GM12864 (cell line): Measurements from ENCODE around the gene IL31.

Experiments used
- DNase-seq: peaks from one replicate; pipeline ENCODE4 v3.0.0-alpha.2; 2011; ENCODE audit warnings: low read depth
- H3K4me3 ChIP-seq: 2 replicates; pipeline ENCODE4 v1.5.1; 2011; ENCODE audit warnings: mild to moderate bottlenecking, low read depth, low read length, control low read depth
- TF ChIP-seq, protein P1 (sequence below): IDR thresholded peaks from 2 replicates; pipeline ENCODE4 v1.5.1; 2011; ENCODE audit warnings: low read depth, mild to moderate bottlenecking, moderate library complexity, low read length, control low read depth, inconsistent platforms; ENCODE audit errors: missing control alignments

IL31 gene

DNA sequence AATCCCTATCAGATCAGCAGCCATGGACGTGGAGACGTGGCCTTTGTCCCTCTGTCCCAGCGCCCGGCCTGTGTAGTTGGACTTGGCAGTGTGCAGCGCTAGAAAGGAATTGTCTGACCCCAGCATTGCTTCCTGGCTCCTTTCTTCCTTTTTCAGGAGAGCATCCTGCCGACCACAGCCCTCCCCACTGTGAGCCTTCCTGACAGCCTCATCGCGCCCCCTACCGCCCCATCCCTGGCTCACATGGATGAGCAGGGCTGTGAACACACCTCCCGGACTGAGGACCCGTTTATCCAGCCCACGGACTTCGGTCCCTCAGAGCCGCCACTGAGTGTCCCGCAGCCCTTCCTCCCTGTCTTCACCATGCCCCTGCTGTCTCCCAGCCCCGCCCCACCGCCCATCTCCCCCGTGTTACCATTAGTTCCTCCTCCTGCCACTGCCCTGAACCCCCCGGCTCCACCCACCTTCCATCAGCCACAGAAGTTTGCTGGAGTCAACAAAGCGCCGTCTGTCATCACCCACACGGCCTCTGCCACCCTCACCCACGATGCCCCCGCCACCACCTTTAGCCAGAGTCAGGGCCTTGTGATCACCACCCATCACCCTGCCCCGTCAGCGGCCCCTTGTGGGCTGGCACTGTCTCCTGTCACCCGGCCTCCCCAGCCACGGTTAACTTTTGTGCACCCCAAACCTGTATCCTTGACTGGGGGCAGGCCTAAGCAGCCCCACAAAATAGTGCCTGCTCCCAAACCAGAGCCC, 40.6 kb downstream of the IL31 start:
- TF ChIP-seq, protein P1, sequence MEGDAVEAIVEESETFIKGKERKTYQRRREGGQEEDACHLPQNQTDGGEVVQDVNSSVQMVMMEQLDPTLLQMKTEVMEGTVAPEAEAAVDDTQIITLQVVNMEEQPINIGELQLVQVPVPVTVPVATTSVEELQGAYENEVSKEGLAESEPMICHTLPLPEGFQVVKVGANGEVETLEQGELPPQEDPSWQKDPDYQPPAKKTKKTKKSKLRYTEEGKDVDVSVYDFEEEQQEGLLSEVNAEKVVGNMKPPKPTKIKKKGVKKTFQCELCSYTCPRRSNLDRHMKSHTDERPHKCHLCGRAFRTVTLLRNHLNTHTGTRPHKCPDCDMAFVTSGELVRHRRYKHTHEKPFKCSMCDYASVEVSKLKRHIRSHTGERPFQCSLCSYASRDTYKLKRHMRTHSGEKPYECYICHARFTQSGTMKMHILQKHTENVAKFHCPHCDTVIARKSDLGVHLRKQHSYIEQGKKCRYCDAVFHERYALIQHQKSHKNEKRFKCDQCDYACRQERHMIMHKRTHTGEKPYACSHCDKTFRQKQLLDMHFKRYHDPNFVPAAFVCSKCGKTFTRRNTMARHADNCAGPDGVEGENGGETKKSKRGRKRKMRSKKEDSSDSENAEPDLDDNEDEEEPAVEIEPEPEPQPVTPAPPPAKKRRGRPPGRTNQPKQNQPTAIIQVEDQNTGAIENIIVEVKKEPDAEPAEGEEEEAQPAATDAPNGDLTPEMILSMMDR, result no peak
- H3K4me3 ChIP-seq, result no peak overlapping the region
- no peak for DNase-seq

GRCh38 chr12:122130150-122130549, 43.9 kb downstream of the IL31 start:
- DNase-seq, result no peak
- TF ChIP-seq, protein P1, result no peak
- H3K4me3 ChIP-seq, result no peak overlapping the region

DNA sequence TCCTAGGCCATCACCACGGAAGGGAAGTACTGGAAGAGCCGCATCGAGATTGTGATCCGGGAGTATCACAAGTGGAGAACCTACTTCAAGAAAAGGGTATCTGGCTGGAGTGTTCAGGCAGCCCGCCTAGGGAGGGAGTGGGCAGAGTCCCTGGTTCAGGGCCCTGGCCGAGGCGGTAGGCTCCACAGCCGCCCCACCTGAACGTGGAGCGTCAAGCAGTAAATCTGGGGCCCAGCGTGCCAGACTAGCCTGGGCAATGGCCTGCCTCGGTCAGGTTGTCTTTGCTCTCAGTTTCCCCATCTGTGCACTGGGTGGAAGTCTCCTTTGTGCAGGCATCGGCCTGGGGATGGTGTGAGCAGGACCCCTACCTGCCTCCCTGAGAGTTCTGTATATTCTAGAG, 44.9 kb downstream of the IL31 start:
- TF ChIP-seq, protein P1, result no peak
- no peak overlapping the region for H3K4me3 ChIP-seq
- DNase-seq, result no peak

DNA sequence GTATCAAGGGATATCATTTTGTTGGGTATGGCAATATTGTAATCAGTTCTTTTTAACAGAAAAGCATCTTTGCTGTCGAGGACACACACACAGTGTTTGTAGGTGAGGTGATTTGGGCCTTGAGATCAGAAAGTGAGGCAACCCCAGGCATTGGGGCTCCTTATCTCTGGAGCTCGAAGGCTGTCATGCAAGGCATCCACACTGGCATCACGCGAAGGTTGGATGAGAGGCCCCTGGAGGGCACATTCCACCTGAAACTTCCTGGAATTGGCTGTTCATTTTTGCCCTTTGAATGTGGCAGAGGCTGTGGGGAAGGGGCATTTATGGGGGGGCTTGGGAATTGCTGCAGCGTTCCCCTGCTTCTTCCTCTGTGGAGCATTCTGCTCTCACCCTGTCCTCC, 45.5 kb downstream of the IL31 start:
- DNase-seq, result no peak
- TF ChIP-seq, protein P1, result no peak
- H3K4me3 ChIP-seq, result no peak overlapping the region

DNA sequence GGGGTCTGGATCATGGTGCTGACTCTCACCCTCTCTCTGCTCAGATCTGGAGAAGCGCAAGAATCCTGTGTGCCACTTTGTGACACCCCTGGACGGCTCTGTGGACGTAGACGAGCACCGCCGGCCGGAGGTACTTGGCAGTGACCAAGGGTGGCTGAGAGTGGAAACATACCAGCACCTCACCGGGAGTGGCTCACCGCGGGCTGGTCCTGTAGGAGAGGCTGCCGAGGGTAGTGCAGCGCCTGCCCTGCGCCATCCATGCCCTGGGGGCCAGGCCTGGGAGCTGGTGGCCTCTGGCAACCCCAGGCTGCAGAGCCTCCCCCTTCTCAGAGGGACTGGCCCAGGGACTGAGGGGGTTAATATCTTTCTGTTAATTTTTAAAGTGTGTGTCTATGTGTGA, 46.2 kb downstream of the IL31 start:
- no peak for DNase-seq
- H3K4me3 ChIP-seq, result no peak overlapping the region
- TF ChIP-seq, protein P1, result no peak

- TF ChIP-seq, protein P1, result no peak
- DNase-seq, result no peak
- H3K4me3 ChIP-seq, result no peak overlapping the region
These were observed 47.1 kb downstream of the IL31 start for GRCh38 chr12:122126713-122127597.
